Brain microvascular endothelial cell (primary cell): ENCODE measurements around the gene CXCL14.

Experiments used
- DNase-seq: peaks from one replicate; pipeline ENCODE4 v3.0.0-alpha.2; 2020
- H3K27ac ChIP-seq: fragments of 250-450 bp; sonication (Bioruptor Pico); 2 replicates; pipeline ENCODE4 v1.5.1; 2020; ENCODE audit warnings: mild to moderate bottlenecking, moderate library complexity
- H3K27me3 ChIP-seq: fragments of 250-450 bp; sonication (Bioruptor Pico); replicated peaks from 2 replicates; pipeline ENCODE4 v1.5.1; 2020; ENCODE audit warnings: mild to moderate bottlenecking
- H3K36me3 ChIP-seq: fragments of 250-450 bp; sonication (Bioruptor Pico); replicated peaks from 2 replicates; pipeline ENCODE4 v1.5.1; 2020; ENCODE audit warnings: mild to moderate bottlenecking
- H3K4me3 ChIP-seq: 2 replicates; pipeline ENCODE4 v1.5.1; 2011; ENCODE audit warnings: low read depth, mild to moderate bottlenecking, control low read depth, low read length, moderate library complexity
- in situ Hi-C: cut with HindIII; loops from 2 replicates; pipeline ENCODE4 v1.10.0; 2017; ENCODE audit warnings: low sequenced_read_pairs, low pct_ligation_motif_present
- TF ChIP-seq, protein P1 (sequence below): IDR thresholded peaks from 2 replicates; pipeline ENCODE4 v1.5.1; 2011; ENCODE audit warnings: low read depth, mild to moderate bottlenecking, moderate library complexity, low read length, control low read depth, inconsistent platforms; ENCODE audit errors: missing control alignments

Gene CXCL14

DNA sequence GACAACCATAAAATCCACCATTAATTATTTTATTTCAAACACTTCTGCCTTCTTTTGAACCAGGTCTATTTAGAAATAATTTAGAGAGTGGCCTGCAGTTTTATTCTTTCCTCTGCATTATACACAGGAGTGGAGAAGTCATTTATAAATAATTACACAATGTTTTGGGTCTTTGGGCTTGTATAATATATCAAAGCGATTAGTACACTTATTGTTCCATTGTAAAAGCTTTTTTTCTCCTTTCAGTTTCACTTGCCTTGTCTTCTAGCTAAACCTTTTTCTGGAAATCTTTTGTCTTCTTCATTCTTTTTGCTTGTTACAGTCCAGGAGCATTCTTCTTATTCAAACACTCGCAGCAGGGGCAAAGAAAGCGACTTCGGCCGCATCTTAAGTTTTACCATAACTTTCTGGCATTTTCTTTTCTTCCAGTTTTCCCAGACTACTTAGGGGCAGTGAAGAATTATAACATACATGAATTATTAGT is 35.7 kb downstream of the CXCL14 start:
- no peak overlapping the region for H3K4me3 ChIP-seq
- H3K27ac ChIP-seq: no peak overlapping the region
- peaks cover 87% of the 10 kb centered on the region for H3K27me3 ChIP-seq
- TF ChIP-seq, protein P1, sequence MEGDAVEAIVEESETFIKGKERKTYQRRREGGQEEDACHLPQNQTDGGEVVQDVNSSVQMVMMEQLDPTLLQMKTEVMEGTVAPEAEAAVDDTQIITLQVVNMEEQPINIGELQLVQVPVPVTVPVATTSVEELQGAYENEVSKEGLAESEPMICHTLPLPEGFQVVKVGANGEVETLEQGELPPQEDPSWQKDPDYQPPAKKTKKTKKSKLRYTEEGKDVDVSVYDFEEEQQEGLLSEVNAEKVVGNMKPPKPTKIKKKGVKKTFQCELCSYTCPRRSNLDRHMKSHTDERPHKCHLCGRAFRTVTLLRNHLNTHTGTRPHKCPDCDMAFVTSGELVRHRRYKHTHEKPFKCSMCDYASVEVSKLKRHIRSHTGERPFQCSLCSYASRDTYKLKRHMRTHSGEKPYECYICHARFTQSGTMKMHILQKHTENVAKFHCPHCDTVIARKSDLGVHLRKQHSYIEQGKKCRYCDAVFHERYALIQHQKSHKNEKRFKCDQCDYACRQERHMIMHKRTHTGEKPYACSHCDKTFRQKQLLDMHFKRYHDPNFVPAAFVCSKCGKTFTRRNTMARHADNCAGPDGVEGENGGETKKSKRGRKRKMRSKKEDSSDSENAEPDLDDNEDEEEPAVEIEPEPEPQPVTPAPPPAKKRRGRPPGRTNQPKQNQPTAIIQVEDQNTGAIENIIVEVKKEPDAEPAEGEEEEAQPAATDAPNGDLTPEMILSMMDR: no peak
- no peak for DNase-seq
- in situ Hi-C loops: no loop called here
- no peaks in the 10 kb centered on the region for H3K36me3 ChIP-seq

DNA sequence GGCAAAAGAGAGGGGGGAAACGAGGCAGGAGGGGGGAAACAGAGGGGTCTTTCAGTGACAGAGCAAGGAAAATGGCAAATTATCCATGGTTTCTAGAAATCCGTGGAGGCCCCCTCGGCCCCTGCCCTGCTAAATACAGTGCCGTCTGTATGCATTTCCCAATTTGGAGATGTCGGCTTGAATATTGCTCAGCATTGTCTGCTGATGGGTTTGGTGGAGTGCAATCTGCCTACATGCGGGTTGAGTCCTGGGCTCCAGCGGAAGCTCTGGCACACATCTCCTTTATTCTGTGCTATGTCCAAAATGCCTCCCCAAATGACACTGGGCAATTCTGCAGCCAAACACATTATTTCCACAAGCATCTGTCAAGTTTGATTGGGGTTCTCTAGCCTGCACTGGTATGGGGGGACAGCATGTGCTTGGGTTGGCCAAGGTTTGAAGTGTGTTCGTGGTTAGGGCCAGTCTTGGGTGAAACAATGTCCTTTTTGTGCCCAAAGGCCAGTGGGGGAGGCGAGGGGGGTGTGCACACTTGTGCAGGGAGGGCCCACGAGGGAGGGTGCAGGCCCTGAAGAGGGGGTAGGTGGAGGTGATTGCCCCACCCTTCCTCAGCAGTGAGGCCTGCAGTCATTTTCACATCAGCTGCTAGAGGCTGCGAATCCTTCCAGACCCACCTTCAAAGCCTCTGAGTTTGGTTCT is 36.8 kb downstream of the CXCL14 start:
- H3K4me3 ChIP-seq: no peak overlapping the region
- in situ Hi-C loops: no loop called here
- TF ChIP-seq, protein P1: no peak
- DNase-seq: no peak
- H3K27me3 ChIP-seq: peaks cover 91% of the 10 kb centered on the region
- no peak overlapping the region for H3K27ac ChIP-seq
- H3K36me3 ChIP-seq: no peaks in the 10 kb centered on the region

DNA sequence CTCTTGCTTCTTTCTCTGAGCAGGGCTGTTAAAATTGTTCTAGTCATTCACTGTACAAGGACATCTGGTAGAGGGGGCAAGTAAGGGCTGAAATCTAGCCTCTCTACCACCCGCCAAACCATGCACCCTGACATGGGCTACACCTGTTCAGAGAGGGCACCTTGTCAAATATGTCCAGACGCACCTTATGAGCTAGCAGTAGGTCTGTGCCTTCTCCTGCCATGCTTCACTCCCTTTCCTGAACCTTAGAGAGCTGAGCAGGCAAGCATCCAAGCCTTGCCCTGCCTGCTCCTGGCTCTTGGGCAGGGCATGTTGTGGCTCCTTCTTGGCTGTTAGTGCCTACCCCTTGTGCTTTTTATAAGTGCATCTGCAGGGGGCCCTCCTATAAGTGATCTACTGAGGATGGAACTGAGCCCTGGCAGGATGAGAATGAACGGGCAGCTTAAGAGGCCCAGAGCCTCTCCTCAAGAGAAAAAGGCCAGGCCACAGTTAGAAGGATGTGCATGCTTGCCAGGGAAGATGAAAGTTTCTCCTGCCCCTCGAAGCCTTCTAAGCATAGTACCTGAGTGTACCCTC is 39.3 kb downstream of the CXCL14 start:
- no peak for DNase-seq
- TF ChIP-seq, protein P1: no peak
- no peak overlapping the region for H3K27ac ChIP-seq
- peaks cover 90% of the 10 kb centered on the region for H3K27me3 ChIP-seq
- in situ Hi-C loops: no loop called here
- no peak overlapping the region for H3K4me3 ChIP-seq
- H3K36me3 ChIP-seq: no peaks in the 10 kb centered on the region

DNA sequence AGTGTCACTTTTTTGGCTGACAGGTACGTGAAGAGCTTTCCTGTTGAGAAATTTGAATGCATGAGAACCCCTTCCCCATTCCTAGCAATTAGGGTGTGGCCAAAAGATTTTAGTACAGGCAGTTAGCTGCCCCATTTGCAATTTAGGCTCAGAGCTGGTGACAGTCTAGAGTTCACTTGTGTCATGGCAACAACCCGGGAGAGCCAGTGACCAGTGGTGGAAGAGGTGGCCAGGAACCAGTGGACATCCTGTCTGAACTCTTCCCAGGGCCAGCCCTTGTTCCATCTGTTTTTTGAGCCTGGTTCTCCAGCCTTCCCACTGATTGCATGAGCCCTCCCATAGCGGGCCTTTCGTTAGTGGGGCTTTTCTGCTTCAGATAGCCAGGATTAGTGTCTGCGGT is 40.5 kb downstream of the CXCL14 start:
- Histone ChIP-seq H3K27ac (no peak overlapping the region), H3K27me3 (peaks cover 90% of the 10 kb centered on the region), H3K36me3 (no peaks in the 10 kb centered on the region), H3K4me3 (no peak overlapping the region)
- TF ChIP-seq, protein P1: no peak
- in situ Hi-C loops: no loop called here
- no peak for DNase-seq

DNA sequence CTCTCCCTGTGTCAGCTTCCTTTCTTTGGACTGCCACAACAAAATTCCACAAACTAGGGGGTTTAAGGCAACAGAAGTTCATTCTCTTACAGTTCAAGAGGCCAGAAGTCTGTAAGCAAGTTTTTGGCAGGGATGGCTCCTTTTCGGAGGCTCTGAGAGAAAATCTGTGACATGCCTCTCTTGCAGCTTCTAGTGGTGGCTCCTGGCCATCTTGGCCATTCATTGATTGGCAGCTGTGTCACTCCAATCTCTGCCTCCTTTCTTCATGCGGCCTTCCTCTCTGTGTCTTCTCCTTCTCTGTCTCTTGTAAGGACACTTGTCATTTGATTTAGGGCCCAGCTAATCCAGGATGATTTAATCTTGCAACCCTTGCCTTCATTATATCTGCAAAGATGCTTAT is 41.0 kb downstream of the CXCL14 start:
- no peaks in the 10 kb centered on the region for H3K36me3 ChIP-seq
- DNase-seq: no peak
- H3K4me3 ChIP-seq: no peak overlapping the region
- in situ Hi-C loops: no loop called here
- H3K27ac ChIP-seq: no peak overlapping the region
- peaks cover 88% of the 10 kb centered on the region for H3K27me3 ChIP-seq
- TF ChIP-seq, protein P1: no peak

DNA sequence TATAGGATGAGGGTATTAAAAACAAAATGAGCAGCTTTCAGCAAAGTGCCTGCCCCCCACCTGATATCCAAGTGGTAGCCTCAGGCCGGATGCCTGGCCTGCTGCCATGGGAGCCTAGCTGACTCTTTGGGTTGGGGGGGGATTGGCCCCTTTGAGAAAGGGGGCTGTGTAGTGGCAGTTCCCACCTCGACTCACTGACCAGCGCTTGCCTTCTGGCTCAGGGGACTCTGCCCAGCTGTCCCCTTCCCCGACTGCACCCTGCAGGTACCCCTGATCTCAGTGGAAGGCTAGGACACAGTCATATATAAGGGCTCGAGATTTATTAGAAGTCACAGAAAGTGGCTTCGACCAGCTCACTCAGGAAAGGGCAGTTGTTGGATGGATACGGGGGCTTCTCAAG is 41.5 kb downstream of the CXCL14 start:
- Histone ChIP-seq H3K27me3 (peaks cover 87% of the 10 kb centered on the region), H3K4me3 (no peak overlapping the region), H3K27ac (no peak overlapping the region), H3K36me3 (no peaks in the 10 kb centered on the region)
- TF ChIP-seq, protein P1: no peak
- in situ Hi-C loops: no loop called here
- DNase-seq: no peak
